SK-N-MC (cell line): Measurements from ENCODE around the gene ATP2B1.

Experiments
- EZH2 ChIP-seq: fragments of 200-600 bp; sonication (generic); IDR thresholded peaks from one replicate; pipeline ENCODE4 v1.6.1; 2017; ENCODE audit warnings: antibody characterized with exemption
- POLR2AphosphoS5 ChIP-seq: IDR thresholded peaks from 2 replicates; pipeline ENCODE4 v1.6.1; 2012; ENCODE audit warnings: mild to moderate bottlenecking, low read depth, low read length, borderline replicate concordance

DNA sequence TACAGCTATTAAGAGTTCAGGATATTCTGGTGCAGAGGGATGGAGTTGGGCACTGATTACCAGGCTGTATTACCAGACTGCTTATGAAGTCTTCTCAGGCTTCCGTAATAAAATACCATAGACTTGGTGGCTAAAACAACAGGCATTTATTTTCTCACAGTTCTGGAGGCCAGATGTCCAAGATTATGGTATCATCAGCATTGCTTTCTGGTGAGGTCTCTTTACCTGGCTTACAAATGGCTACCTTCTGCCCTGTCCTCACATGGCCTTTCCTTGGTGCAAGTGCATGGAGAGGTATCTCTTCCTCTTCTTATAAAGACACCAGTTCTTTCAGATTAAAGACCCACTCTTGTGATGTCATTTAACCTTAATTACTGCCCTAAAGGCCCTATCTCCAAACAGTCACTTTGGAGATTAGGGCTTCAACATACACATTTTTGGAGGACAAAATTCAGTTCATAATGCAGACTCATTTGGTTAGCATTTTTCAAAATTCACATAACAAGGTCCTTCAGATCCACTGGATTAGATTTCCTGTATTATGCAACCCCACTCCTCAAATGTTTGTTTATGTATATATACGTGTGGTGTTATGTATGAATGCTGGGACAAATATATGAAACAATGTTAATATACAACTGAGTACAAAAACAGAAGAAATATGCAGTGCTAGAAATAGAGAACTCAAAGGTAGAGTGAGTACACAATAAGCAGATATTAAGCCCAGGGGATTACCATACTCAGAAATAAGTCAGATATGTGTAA is 9.3 kb upstream of the ATP2B1 start:
- TF ChIP-seq POLR2AphosphoS5, result no peak
- no peak for TF ChIP-seq EZH2
